Right lobe of liver (tissue), 4 donors: ENCODE data around the gene NPY5R.

Experiments used
- CTCF ChIP-seq, 4 donors: fragments of 200-600 bp in 3 of 4; fragments of 450-650 bp in 1 of 4; IDR thresholded peaks; one replicate each; pipeline versions ENCODE4 v1.5.1 to v1.8.0; 2016 to 2022; ENCODE audit warnings: antibody characterized with exemption in 4 of 4, mild to moderate bottlenecking in 2 of 4
- POLR2A ChIP-seq: fragments of 450-650 bp; IDR thresholded peaks from one replicate; pipeline ENCODE4 v1.6.1; 2017; ENCODE audit warnings: antibody characterized with exemption, mild to moderate bottlenecking
- donor health status: DM: no; HTN: no; CAD: no.
- donor health status: DM: no; HTN: no; CAD: no.
- donor health status: DM: no; HTN: yes; CAD: no.

GRCh38 chr4:163295138-163295537 is 48.6 kb upstream of the NPY5R start:
- TF ChIP-seq POLR2A (no peak), CTCF (IDR thresholded peaks at IDR 0.05) (no peak)
